ENCODE data around the gene ASB18.
"Not testable (repeated sequence)": the region's sequence is repeated elsewhere in the genome, so short reads cannot be mapped to it uniquely, and the experiment has no call there.

The ASB18 gene

GRCh38 chr2:236286873-236287545, 22.8 kb upstream of the ASB18 start:
- no peak for DNase-seq (ENCODE audit: low read depth)

- DNase-seq (ENCODE audit: low read depth) = no peak
Observed at GRCh38 chr2:236284208-236284607, 20.0 kb upstream of the ASB18 start.

- DNase-seq (ENCODE audit: low read depth) = no peak
Observed at GRCh38 chr2:236282406-236282805, 18.2 kb upstream of the ASB18 start.

GRCh38 chr2:236281423-236281822, 17.2 kb upstream of the ASB18 start:
- no peak for DNase-seq (ENCODE audit: low read depth)

GRCh38 chr2:236273126-236273525, 8.9 kb upstream of the ASB18 start:
- no peak for DNase-seq (ENCODE audit: low read depth)

GRCh38 chr2:236271851-236272250, 7.6 kb upstream of the ASB18 start:
- DNase-seq (ENCODE audit: low read depth) = no peak

GRCh38 chr2:236269876-236270275, 5.7 kb upstream of the ASB18 start:
- not testable (repeated sequence) for DNase-seq (ENCODE audit: low read depth)

- no peak for DNase-seq (ENCODE audit: low read depth)
Observed at GRCh38 chr2:236265675-236266074, 1.5 kb upstream of the ASB18 start.

GRCh38 chr2:236262238-236262637, 2.0 kb downstream of the ASB18 start:
- DNase-seq (ENCODE audit: low read depth) = no peak

GRCh38 chr2:236261452-236261851, 2.8 kb downstream of the ASB18 start:
- no peak for DNase-seq (ENCODE audit: low read depth)

GRCh38 chr2:236259371-236259770, 4.8 kb downstream of the ASB18 start:
- no peak for DNase-seq (ENCODE audit: low read depth)

- no peak for DNase-seq (ENCODE audit: low read depth)
Observed at GRCh38 chr2:236257575-236257974, 6.6 kb downstream of the ASB18 start.

- DNase-seq (ENCODE audit: low read depth) = no peak
Observed at GRCh38 chr2:236257136-236257535, 7.1 kb downstream of the ASB18 start.

- DNase-seq (ENCODE audit: low read depth) = no peak
Observed at GRCh38 chr2:236256366-236256985, 7.7 kb downstream of the ASB18 start.

GRCh38 chr2:236254674-236255073, 9.5 kb downstream of the ASB18 start:
- no peak for DNase-seq (ENCODE audit: low read depth)

- DNase-seq (ENCODE audit: low read depth) = no peak
Observed at GRCh38 chr2:236254001-236254400, 10.2 kb downstream of the ASB18 start.

- DNase-seq (ENCODE audit: low read depth) = no peak
Observed at GRCh38 chr2:236252602-236253001, 11.6 kb downstream of the ASB18 start.

- DNase-seq (ENCODE audit: low read depth) = no peak
Observed at GRCh38 chr2:236250909-236251579, 13.2 kb downstream of the ASB18 start.

- DNase-seq (ENCODE audit: low read depth) = no peak
Observed at GRCh38 chr2:236250286-236250685, 13.9 kb downstream of the ASB18 start.

GRCh38 chr2:236249066-236249465, 15.1 kb downstream of the ASB18 start:
- no peak for DNase-seq (ENCODE audit: low read depth)

GRCh38 chr2:236246711-236247246, 17.4 kb downstream of the ASB18 start:
- no peak for DNase-seq (ENCODE audit: low read depth)

GRCh38 chr2:236244256-236244655, 19.9 kb downstream of the ASB18 start:
- no peak for DNase-seq (ENCODE audit: low read depth)

- DNase-seq (ENCODE audit: low read depth) = no peak
Observed at GRCh38 chr2:236242057-236242495, 22.1 kb downstream of the ASB18 start.

Measured in CMK (cell line).